ENCODE measurements around the gene PCGF3.

Gene PCGF3, protein sequence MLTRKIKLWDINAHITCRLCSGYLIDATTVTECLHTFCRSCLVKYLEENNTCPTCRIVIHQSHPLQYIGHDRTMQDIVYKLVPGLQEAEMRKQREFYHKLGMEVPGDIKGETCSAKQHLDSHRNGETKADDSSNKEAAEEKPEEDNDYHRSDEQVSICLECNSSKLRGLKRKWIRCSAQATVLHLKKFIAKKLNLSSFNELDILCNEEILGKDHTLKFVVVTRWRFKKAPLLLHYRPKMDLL

DNA sequence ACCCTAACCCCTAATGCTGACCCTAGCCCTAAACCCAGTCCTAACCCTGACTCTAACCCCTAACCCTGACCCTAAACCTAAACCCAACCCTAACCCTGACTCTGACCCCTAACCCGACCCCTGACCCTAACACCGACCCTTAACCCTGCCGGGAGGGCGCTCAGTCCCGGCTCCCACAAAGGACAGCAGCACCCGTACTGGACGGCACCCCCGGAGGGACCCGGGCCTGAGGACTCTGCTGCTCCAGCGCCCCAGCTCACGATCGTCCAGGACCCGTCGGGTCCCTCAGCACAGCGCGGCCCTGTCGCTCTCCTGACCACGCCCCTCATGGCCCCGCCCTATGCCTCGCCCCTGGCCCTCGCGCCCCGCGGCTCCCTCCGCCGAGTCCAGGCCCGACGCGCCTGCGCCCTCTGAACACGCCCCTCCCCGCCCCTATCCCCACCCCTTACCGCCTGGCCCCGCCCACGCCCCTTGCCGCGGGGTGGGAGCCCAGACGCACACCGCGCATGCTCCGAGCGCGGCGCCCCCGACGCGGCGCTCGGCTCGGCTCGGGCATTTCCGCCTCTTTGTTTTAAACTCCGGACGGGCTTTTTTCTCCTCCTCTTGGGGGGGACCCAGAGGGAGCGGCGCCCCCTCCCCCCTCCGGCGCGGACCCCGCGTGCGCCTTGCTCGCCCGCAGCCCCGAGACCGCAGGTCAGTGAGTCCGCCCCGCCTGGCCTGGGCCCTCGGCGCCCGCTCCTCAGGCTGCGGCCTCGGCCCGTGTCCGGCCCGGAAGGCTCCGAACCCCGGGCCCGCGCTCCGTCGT is at the start of gene PCGF3:
Gene PCGF3 (plus strand): TSS at position 555 of the 805 bp plus-strand sequence. CDS start 27,849 bp downstream, outside the sequence.
- DNase-seq, result peak; percentile 44

DNA sequence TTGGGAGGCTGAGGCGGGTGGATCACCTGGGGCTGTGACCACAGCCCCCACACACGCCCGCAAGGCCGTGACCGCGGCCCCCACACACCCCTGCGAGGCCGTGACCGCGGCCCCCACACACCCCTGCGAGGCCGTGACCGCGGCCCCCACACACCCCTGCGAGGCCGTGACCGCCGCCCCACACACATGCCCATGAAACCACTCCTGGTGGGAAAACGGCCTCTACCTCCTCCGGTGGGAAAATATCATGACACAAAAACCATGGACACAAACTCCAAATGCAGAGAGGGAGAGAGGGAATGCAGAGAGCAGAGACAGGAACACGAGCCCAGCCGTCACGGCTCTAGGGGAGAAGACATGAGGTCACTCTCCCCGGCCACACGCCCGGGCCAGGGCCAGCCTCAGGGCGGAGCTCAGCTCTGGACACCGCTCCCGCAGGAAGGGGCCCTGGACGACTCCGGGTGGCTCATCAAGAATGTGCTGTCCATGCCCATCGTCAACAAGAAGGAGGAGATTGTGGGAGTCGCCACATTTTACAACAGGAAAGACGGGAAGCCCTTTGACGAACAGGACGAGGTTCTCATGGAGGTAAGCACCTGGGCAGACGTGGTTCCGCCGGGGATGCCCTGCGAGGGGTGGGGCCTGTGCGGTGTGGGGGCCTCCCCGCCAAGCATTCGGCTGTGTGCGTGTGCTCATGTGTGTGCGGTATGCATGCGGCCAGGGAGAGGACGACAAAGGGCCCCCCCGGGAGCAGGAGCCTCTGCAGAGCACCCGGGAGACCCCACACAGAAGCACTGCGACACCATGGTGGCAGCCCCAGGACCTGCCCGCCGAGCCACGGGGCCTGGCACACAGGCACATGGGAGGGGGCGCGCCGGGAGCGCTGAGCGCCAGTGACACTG is 48.9 kb upstream of the PCGF3 start:
- DNase-seq, result no peak

DNA sequence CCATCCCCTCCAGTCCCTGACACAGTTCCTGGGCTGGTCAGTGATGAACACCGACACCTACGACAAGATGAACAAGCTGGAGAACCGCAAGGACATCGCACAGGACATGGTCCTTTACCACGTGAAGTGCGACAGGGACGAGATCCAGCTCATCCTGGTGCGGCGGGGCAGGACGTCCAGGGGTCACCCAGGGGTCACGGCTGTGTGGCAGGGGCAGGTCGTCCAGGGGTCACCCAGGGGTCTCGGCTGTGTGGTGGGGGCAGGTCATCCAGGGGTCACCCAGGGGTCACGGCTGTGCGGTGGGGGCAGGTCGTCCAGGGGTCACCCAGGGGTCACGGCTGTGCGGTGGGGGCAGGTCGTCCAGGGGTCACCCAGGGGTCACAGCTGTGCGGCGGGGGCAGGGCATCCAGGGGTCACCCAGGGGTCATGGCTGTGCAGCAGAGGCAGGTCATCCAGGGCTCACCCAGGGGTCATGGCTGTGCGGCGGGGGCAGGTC is 48.2 kb upstream of the PCGF3 start:
- no peak for DNase-seq

DNA sequence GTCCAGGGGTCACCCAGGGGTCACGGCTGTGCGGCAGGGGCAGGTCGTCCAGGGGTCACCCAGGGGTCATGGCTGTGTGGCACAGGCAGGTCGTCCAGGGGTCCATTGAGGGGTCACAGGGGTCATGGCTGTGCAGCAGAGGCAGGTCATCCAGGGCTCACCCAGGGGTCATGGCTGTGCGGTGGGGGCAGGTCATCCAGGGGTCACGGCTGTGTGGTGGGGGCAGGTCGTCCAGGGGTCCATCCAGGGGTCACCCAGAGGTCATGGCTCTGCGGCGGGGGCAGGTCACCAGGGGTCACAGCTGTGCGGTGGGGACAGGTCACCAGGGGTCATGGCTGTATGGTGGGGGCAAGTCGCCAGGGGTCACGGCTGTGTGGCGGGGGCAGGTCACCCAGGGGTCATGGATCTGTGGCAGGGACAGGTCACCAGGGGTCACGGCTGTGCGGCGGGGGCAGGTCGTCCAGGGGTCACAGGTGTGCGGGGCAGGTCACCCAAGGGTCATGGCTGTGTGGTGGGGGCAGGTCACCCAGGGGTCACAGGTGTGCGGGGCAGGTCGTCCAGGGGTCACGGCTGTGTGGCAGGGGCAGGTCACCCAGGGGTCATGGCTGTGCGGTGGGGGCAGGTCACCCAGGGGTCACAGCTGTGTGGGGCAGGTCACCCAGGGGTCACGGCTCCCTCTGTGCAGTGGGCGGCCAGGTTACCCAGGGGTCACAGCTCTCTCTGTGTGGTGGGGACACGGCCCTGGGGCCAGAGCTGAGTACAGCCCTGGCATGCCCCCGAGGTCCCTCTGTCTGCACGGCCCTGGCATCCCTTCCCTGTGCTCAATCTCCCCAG is 47.6 kb upstream of the PCGF3 start:
- no peak for DNase-seq

DNA sequence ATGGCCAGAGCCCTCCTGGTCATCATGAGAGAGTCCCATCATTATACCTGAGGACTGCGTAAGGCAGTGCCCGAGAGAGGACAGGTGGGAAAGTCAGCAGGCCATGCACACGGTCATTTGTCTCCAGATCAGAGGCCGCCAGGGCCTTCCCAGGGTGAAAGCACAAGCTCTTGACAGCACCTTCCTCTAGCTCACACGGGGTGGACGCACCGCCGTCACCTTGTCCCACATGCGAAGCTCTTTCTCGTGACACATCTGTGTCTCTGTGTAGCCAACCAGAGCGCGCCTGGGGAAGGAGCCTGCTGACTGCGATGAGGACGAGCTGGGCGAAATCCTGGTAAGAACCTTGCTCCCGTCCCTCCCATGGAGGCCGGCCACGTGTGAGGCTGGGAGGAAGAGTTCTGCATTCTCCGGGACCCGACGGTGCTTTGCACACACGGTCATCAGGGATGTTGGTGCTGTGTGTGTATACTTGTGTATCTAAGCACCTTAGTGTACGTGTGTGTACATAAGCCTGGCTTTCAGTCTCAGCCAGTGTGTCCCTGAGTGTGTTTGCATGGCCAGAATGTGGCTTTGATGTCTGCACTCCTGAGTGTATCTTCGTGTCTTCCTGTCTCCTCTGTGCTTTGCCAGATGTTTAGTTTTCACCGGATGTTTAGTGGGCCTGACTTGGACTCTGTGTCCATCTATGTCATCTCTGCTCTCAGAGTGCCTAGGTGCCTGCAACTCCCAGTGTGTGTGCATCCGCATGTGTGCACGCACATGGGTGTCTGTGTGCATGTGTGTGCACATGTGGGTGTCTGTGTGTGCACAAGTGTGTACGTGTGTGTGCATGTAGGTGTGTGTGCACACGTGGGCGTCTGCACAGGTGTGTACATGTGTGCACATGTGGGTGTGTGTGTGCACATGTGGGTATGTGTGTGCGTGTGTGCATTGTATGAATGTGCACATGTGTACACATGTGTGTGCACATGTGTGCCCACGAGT is 46.7 kb upstream of the PCGF3 start:
- DNase-seq, result no peak

DNA sequence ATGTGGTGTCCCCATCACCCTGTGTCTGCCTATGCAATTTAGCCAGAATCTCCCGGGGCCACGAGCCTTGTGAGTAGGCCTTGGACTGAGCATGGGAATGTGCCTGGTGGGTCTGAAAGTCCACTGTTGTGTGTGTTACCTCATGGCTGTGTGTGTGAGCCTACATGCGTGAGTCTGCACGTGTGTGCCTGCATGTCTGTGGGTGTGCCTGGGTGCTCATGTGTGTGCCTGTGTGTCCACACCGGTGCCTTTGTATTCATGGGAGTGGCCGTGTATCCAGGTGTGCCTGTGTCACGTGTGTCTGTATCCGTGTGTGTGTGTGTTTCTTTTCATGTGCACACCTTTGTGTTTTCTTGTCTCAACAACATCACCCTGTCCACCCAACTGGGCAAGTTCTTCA is 45.8 kb upstream of the PCGF3 start:
- no peak for DNase-seq

DNA sequence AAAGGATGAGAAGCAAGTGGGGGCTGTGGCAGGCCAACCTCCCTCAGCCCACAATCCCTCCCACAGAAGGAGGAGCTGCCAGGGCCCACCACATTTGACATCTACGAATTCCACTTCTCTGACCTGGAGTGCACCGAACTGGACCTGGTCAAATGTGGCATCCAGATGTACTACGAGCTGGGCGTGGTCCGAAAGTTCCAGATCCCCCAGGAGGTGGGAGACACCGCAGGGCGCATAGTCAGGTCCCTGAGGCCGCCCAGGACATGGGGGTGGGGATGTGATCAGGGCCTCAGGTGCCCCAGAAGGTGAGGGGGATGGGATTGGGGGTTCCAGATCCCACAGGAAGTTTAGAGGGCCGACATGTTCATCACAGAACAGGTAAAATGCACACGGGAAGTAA is 45.2 kb upstream of the PCGF3 start:
- no peak for DNase-seq

DNA sequence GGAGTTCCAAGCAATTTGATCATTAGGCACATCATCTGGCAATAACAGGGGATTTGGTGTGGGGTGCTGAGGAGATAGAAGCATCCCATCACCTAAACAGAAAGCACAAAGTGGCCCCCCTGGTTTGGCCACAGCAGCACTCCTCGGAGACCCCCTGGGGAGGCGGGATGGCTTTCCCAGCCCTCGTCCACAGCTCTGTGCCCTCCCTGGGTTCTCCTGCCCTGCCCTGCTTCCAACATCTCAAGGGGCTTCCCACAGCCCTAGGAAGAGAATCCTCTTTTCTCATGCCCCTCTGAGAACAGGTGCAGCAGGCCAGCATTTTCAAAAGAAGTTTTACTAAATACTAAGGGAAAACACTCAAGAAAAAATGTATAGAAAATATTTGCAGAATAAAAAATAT is 44.4 kb upstream of the PCGF3 start:
- no peak for DNase-seq

DNA sequence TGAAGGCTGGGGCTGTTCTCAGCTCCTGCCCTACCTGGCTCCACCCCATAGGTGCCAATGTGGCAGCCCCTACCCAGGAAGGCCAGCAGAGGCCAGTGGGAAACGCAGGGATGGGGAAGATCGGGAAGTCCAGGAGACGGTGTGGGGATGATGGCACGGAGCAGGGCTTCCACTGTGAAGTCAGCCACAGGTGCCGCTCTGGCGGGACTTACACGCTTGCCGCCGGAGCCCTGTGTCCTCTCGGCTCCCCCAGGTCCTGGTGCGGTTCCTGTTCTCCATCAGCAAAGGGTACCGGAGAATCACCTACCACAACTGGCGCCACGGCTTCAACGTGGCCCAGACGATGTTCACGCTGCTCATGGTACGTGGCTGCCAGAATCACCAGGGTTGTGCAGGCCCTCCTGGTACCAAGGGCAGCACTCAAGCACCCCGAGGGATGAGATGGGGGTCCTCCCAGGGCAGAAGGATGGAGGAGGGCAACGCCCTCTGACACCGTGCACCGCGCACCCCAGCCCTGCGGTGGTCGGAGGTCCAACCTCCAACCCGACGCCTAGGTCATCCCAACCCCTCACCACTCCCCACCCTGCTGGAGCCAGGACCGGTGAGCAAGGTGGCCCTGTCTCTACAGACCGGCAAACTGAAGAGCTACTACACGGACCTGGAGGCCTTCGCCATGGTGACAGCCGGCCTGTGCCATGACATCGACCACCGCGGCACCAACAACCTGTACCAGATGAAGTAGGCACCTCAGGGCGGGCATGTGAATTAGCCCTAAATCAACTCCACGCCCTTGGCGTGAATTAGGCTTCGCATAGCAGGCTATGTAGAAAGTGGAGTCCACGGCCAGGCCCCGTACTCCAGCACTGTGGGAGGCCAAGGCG is 43.5 kb upstream of the PCGF3 start:
- no peak for DNase-seq

DNA sequence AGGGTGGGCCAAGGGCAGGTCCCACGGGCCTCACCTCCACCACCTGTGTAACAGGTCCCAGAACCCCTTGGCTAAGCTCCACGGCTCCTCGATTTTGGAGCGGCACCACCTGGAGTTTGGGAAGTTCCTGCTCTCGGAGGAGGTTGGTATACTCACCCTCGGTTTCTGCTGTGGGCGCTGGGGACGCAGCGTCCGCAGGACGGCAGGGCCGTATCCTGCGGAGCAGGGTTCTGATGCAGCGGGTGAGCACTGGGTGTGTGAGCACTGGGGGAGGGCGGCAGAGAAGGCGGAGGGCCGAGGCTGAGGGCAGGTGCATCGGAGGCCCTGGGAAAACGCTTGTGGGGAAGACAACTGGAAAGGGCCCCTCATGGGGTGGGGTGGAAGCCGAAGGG is 42.6 kb upstream of the PCGF3 start:
- DNase-seq, result no peak

DNA sequence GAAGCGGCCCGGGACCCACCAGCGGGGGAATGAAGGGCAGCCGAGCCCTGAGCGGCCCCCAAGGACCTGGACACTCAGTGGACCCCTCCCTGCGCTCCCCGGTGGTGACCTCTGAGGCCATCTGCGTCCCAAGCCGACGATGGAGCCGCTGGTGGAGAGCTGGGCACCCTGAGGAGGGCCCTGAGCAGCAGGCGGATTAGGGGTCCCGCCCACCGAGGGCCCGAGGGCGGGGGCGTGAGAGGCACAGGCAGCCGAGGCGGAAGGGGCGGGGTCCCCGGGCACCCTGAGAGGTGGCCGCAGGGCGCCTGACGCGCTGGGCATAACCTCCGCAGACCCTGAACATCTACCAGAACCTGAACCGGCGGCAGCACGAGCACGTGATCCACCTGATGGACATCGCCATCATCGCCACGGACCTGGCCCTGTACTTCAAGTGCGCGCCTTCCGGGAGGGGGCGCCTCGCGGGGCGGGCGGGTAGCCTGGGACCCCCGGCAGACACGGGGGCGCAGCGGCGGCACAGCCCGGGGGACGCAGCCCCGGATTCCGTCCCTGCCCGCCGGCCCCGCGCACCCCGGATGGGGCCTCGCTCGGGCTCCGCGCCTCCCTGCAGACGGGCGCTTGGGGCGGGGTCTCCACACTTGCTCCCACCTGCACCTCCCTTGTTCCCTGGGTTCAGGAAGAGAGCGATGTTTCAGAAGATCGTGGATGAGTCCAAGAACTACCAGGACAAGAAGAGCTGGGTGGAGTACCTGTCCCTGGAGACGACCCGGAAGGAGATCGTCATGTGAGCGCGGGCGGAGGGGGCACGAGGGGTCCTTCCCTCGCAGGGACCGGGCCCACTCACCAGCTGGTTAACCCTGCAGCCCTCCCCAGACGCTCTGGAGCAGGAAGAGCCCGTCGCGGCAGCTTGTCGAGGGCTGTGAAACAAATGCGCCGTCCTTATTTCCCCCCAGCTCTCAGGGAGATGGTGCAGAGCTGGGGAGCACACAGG is 41.9 kb upstream of the PCGF3 start:
- DNase-seq, result peak; percentile 12

DNA sequence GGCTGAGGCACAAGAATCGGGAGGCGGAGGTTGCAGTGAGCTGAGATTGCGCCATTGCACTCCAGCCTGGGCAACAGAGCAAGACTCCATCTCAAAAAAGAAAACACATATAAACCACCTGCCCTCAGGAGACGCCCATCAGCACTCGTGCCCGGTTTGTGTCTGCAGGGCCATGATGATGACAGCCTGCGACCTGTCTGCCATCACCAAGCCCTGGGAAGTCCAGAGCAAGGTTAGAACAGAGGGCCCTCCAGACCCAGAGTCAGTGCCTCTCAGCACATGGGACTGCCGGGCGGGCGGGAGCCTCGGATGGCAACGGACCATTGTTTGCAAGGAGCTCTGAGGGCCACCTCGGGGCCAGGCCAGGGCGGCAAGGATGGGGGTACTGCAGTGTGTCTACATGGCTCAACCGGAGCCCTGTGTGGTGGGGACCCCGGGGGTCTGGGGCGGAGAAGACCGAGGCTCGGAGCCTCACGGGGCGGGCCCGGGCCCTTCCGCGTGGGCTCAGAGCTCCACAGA is 40.9 kb upstream of the PCGF3 start:
- DNase-seq, result no peak

DNA sequence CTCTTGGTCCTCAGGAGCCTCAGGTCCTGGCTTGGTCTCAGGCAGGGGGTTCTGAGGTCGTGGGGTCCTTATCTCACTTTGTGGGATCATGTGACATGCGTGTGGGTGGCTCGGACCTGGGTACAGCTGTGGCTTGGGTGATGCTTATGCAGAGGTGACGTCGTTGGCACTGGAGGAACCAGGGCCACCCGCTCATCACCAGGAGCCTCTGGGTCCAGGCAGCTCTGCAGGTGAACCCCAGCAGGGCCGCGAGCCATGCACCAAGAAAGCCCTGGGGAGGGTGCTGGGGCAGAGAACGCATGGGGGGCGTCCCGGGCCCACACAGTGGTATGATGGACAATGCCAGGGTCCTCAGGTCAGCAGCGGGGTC is 40.3 kb upstream of the PCGF3 start:
- DNase-seq, result no peak

DNA sequence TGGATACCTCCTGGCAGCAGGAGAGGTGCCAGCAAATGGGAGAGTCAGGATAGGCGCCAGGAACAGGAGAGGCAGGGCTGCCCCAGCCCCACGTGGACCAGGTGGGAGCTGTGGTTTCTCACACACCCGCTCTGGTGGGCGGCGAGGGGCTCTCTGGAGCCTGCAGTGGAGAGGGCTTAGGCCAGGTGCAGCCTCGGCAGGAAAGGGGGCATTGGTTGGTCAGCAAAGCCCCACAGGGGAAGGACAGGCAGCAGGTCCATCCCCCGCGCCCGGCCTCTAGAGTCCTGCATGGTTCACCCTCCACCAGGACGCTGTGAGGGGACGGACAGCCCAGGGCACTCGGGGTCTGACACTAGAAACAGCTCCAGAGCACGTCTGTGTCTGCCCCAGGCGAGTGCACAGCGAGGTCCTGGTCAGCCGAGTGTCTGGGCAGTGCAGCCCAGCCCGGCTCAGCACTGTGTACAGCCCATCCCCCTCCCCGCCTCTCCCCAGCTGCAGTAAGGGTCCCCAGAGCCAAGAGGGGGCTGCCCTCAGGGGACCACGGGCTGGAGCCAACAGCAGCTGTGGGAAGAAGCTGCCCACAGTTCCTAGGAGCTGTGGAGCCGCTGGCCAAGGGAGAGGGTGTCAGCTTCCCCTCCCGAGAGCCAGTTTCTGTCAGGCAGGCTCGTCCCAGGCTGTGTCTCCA is 39.7 kb upstream of the PCGF3 start:
- no peak for DNase-seq

DNA sequence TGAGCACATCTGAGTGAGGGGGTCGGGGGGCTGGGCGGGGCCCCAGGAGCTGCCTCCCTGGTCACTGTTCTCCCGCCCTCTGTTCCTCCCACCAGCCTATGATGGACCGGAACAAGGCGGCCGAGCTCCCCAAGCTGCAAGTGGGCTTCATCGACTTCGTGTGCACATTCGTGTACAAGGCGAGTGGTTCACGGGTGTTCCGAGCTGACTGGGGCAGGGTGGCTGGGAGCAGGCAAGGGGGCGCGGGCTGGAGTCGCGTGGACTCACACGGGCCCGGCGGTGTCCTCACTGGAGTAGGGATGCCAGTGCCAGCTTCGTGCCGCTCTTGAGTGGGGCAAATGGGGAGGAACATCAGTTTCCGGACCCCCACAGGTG is 39.2 kb upstream of the PCGF3 start:
- DNase-seq, result no peak

DNA sequence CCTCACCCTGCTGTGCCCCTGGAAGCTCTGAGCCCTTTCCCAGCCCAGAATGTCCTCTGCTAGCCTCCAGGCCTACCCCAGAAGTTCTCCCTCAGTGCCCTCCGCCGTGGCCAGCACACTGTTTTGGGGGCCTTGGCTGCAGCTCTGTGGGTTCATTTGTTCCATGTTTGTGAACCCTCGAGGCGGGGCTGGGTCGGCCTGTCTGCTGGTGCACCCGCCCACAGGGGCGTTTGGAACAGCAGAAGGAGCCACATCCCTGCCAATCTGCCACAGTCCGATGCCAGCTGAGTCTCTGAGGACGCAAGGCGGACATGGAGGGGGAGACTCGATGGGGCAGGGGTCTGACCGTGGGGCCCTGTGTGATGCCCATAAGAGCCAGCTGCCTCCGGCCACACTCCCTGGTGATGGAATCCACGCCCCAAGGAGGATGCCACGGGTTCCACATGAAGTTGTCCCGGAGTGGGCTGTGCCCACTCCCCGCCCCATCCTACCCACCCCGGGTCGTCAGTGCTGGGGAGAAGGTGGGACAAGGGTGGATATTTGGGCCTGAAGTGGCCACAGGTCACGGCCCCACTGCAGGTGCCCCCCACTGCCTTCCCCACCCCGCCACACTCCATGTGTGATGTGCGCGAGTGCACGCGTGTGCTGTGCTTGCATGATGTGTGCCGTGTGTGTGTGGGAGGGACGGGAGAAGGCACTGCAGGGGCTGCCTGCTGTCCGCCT is 38.6 kb upstream of the PCGF3 start:
- no peak for DNase-seq

DNA sequence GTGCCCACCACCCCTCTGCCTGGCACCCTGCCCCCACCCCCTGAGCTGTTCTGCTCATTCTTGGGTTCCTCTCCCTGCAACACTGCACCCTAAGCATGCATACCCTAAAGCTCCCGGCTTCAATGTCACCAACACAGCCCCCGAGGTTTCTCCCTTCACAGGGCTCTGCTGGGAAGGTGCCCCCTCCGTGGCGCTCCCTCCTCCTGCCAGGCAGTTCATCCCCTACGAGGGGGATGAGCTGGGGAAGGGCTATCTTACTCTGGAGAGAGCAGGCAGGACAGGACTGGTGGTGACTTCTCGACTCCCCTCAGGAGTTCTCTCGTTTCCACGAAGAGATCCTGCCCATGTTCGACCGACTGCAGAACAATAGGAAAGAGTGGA is 38.1 kb upstream of the PCGF3 start:
- no peak for DNase-seq
